Osteocyte (in vitro differentiated cells): ENCODE measurements around the gene POU3F3. TPM values are rescaled to one million over a fixed set of nuclear protein-coding genes. Genes with fewer than 3 reads are reported as not detected.

Experiments used
- DNase-seq: peaks from one replicate; pipeline ENCODE4 v3.0.0; 2021; ENCODE audit warnings: mixed read lengths; ENCODE audit not compliant: unreplicated experiment; ENCODE audit errors: extremely low spot score
- H3K27ac Mint-ChIP-seq: one replicate; pipeline ENCODE4 v1.8.0; 2021; ENCODE audit warnings: mild to moderate bottlenecking, mixed read lengths; ENCODE audit not compliant: unreplicated experiment
- H3K27me3 Mint-ChIP-seq: one replicate; pipeline ENCODE4 v1.8.0; 2021; ENCODE audit warnings: mixed read lengths; ENCODE audit not compliant: unreplicated experiment
- H3K36me3 Mint-ChIP-seq: one replicate; pipeline ENCODE4 v1.8.0; 2021; ENCODE audit warnings: mixed read lengths; ENCODE audit not compliant: unreplicated experiment
- H3K4me1 Mint-ChIP-seq: one replicate; pipeline ENCODE4 v1.8.0; 2021; ENCODE audit warnings: mixed read lengths; ENCODE audit not compliant: unreplicated experiment
- H3K4me3 Mint-ChIP-seq: one replicate; pipeline ENCODE4 v1.8.0; 2021; ENCODE audit warnings: mild to moderate bottlenecking, moderate library complexity, mixed read lengths; ENCODE audit not compliant: unreplicated experiment
- H3K9me3 Mint-ChIP-seq: one replicate; pipeline ENCODE4 v1.8.0; 2021; ENCODE audit warnings: mixed read lengths; ENCODE audit not compliant: unreplicated experiment
- total RNA-seq: library from RNA; stranded (reverse); gene quantifications from 2 replicates; pipeline ENCODE4 v1.2.1, GENCODE V29; 2021
- TF ChIP-seq, protein P1 (sequence below): fragments of 200-600 bp; sonication (generic); IDR thresholded peaks from 2 replicates; pipeline ENCODE4 v1.5.0; 2021; ENCODE audit warnings: antibody characterized with exemption, mild to moderate bottlenecking, moderate library complexity

The POU3F3 gene
- total RNA-seq, 1 donor from 2014 or later = 35.5 TPM

DNA sequence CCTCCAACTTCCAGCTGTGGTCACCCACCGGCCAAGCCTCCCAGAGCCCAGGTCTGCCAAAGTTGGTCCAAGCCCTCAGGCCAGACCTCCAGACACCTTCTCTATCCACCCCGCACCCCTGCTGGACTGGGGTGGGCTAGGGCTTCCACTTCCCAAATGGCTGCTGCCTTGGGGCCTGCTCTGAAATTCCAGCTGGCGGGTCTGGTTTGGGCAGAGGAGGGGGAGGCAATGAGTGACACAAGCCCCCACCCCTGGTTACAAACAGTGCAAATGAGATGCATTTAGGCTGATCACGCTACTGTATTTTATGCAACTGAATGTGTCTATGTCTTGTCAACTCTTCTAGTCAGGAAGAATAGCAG is 14.6 kb downstream of the POU3F3 start:
- Mint-ChIP-seq H3K4me1 (peaks cover 24% of the 10 kb centered on the region), H3K4me3 (no peak overlapping the region), H3K27me3 (peaks cover 17% of the 10 kb centered on the region), H3K36me3 (no peaks in the 10 kb centered on the region), H3K27ac (no peak overlapping the region), H3K9me3 (no peaks in the 10 kb centered on the region)
- no peak for DNase-seq
- TF ChIP-seq, protein P1, sequence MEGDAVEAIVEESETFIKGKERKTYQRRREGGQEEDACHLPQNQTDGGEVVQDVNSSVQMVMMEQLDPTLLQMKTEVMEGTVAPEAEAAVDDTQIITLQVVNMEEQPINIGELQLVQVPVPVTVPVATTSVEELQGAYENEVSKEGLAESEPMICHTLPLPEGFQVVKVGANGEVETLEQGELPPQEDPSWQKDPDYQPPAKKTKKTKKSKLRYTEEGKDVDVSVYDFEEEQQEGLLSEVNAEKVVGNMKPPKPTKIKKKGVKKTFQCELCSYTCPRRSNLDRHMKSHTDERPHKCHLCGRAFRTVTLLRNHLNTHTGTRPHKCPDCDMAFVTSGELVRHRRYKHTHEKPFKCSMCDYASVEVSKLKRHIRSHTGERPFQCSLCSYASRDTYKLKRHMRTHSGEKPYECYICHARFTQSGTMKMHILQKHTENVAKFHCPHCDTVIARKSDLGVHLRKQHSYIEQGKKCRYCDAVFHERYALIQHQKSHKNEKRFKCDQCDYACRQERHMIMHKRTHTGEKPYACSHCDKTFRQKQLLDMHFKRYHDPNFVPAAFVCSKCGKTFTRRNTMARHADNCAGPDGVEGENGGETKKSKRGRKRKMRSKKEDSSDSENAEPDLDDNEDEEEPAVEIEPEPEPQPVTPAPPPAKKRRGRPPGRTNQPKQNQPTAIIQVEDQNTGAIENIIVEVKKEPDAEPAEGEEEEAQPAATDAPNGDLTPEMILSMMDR = no peak

DNA sequence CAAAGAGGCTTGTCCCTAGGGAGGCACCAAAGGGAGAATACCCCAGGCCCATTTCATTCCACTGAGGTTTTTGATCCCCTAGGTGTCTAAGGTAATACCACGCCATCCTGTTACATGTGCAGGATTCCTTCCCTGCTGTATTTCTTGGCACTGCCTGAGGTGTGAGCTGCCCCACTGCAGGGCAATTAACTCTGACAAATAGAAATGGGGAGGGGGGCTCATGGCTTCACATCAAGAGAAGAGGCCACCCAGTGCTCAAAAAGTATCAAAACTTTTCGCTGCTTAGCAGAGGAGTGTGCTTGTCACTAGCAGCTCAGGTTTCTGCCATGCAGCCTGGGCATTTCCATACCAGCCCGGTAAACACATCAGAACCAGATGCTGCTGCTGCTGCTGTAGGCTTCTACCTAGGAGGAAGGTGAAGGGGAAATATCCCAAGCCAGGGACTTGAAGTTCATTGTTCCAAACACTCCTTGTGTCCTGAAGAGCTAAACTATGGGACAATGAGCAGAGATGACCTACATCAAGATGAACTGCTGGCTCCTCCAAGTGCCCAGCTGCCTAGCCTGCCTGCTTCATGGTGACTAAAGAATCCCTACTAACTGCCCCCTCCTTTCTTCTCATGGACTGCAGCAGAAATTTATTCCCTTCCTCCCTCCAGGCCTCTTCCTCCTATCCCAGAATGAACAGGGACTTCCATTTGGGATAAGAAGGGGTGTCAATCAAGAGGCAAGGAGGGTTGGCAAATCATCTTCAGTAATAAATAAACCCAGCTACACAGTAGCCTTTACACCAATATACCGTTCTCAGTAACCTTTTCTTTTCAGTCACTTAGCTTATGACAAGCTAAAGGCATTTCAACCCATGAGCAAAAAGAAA is 16.4 kb downstream of the POU3F3 start:
- no peaks in the 10 kb centered on the region for H3K9me3 Mint-ChIP-seq
- H3K4me1 Mint-ChIP-seq = peaks cover 22% of the 10 kb centered on the region
- H3K27ac Mint-ChIP-seq = no peak overlapping the region
- no peak for DNase-seq
- peaks cover 21% of the 10 kb centered on the region for H3K27me3 Mint-ChIP-seq
- H3K36me3 Mint-ChIP-seq = no peaks in the 10 kb centered on the region
- no peak overlapping the region for H3K4me3 Mint-ChIP-seq
- TF ChIP-seq, protein P1 = no peak

- peak overlapping the region; percentile 82 for H3K27ac Mint-ChIP-seq
- peaks cover 22% of the 10 kb centered on the region for H3K4me1 Mint-ChIP-seq
- peaks cover 17% of the 10 kb centered on the region for H3K27me3 Mint-ChIP-seq
- peak overlapping the region; percentile 81 for H3K4me3 Mint-ChIP-seq
- no peak for DNase-seq
- TF ChIP-seq, protein P1 = no peak
- no peaks in the 10 kb centered on the region for H3K36me3 Mint-ChIP-seq
- H3K9me3 Mint-ChIP-seq = no peaks in the 10 kb centered on the region
These were observed 17.7 kb downstream of the POU3F3 start for GRCh38 chr2:104871649-104871971.

DNA sequence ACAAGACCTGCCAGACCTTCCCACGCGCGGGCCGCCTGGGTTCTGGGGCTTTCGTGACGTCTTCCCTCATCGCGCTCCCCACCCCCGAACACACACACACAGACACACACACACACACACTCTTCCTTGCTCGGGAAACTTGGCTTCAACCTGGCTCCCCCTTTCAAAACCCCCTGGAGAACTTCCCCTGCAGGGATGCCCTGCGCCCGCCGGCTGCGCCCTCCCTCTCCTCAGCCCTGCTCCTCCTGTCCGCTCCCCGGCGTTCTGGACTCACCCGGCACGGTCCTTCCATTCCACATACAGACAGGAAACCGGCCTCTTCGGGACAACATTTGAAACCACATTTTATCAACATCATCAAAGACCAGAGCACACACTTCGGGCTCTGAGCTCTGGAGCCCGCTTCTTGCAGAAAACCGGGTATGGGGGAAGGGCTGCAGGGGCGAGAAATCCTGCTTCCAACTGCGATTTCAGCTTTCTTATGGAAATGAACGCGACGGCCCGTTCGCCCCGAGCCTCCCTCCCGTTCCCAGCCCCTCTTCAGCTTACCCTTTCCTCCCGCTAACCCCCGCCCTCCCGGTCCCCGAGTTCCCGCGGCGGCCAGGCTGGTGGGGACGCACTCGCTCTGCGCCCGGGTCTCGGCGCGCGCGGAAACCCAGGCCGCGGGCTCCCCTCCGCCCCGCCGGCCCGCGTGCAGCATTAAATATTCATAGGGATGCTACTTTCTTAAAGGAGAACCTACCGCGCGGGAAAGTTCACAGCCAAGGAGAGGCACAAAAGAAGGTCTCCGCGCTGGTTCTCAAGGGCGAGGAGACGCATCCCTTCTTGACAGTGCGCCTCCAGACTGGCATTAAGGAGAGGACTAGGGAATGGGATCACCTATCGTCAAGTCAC is 18.3 kb downstream of the POU3F3 start:
- H3K4me1 Mint-ChIP-seq = peaks cover 22% of the 10 kb centered on the region
- H3K4me3 Mint-ChIP-seq = peak overlapping the region; percentile 81
- no peaks in the 10 kb centered on the region for H3K36me3 Mint-ChIP-seq
- DNase-seq = no peak
- H3K27me3 Mint-ChIP-seq = peaks cover 18% of the 10 kb centered on the region
- TF ChIP-seq, protein P1 = no peak
- H3K9me3 Mint-ChIP-seq = no peaks in the 10 kb centered on the region
- peak overlapping the region; percentile 86 for H3K27ac Mint-ChIP-seq
